Activated naive CD4-positive, alpha-beta T cell treated with Interleukin-2 at 50 U/mL for 16 hours (primary cell): Measurements from ENCODE around the gene SDCCAG8.
A peak's percentile ranks its signal among the peaks of the same experiment; 100 is the strongest.

Experiments
- DNase-seq: peaks from one replicate; pipeline ENCODE4 v3.0.0-alpha.2; 2020

SDCCAG8 gene

DNA sequence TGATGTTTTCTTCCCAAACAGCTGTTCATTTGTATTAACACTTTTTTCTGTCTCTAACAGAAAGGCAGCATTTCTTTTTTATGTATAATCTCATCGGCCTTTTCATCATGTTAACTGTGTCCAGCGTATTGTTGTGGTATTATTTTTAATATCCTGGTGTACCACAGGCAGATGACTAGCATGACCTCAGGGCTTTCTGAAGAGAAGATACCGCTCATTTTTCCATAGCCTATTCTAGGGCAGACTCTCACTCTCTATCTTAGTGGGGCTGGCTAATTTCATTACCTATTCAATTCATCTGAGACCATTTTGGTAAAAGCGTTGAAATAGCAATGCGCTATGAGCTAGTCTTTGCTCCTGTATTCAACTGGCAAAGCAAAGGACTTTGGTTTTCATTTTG, 209.9 kb downstream of the SDCCAG8 start:
- no peak for DNase-seq

DNA sequence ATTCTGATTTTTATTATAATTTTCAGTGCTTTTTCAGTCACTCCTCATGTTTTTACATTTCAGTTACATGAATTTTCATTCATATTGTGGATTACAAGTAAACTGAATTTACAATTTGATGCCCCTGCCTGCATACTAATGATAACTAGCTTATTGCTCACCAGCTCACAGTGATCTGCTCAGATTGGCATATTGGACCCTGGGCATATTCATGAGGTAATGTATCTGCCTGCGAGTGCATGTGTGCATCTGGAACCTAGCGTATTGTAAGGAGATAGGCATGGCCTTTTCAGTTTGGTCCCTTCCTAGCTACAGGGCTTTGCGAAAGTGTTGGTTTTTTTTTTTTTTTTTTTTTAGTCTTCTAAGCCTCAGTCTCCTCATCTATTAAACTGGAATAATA, 213.7 kb downstream of the SDCCAG8 start:
- DNase-seq, result no peak

DNA sequence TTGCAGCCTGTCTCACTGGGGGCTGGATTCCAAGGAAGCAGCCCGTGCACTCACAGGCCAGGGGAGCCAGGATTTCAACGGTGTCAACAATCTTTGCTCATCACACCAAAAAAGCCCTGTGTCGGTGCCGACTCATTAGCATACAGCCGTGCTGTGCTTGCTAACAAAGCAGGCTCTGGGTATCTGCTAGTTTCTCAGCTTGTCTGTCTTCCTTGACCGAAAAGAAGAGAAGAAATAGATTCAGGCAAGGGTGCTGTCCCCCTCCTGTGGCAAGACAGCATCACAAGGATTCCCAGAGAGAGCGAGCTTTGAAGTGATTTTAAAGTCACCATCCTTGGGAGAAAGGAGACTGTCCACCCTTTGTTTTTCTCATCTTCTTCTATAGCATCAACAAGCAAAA, 214.7 kb downstream of the SDCCAG8 start:
- no peak for DNase-seq

DNA sequence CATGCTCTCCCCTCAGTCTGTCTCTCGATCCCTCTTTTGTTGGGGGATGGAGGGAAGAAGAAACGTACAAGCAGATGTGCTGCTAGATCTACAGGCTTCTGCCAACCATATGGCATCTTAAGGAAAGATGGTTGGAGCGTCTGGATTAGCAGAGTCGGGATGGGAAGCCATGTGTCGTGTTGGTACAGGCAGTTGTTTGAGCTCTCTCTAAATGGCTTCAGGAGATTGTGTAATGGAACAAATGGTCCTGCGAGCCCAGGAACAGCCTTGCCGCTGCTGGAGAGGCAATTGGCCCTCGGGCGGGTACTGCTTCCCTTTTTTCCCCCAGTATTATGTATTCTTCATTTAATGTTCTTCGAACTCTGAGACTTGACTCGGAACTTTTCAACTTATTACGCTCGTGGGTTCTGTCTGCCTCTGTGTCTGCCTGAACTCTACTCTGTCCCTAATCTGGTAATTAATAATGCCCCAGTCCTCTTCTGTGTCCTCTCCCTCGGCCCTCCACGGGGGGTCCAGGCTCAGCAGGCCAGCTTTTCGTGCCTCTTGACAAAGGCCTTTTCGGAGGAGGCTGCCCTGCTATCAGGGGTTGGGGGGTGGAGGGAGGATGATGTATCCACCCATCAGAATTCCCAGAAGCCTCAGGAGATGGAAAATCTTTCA, 215.3 kb downstream of the SDCCAG8 start:
- DNase-seq, result no peak

DNA sequence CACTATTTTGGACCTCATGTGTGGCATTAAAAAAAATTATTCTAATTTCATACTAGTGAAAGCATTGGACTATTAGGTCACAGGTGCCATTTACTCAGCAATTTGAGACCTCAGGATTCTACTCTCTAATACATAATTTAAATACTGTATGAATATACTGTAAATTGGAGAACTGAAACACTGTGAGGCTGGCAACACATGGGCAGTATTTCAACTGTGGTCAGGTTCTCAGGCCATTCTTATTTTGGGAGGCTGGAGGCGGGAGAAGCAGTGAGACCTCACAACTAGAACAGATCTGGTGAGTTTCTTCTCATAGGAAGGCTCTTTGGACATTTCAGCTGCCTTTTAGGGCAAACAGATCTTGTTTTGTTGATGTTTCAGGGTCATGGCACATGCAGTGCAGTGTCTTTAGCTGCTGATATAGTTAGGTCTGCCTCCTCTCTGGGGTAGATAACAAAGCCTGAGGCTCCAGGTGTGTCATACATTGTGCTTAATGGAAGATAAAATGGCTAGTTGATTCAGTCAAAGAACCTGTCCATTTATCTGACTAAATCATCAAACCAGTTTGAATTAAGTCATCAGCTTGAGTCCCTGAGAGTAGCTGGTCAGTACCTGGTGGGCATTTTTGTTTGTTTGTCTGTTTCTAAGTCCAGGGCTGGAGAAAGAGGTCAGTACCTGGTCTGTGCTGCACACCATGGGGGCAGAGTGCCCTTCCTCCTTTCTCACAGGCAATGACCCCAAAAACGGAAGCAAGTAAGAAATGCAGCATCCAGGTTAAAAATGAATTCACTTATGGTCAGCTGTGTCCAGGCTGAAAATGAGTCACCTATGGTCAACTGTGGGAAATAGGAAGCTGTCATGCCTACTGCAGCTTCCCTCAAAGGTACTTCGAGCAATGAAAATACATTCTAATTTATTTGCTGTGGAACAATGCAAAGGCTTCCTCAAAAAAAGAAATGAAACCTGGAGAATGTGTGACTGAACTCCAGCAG, 216.2 kb downstream of the SDCCAG8 start:
- DNase-seq, result no peak

DNA sequence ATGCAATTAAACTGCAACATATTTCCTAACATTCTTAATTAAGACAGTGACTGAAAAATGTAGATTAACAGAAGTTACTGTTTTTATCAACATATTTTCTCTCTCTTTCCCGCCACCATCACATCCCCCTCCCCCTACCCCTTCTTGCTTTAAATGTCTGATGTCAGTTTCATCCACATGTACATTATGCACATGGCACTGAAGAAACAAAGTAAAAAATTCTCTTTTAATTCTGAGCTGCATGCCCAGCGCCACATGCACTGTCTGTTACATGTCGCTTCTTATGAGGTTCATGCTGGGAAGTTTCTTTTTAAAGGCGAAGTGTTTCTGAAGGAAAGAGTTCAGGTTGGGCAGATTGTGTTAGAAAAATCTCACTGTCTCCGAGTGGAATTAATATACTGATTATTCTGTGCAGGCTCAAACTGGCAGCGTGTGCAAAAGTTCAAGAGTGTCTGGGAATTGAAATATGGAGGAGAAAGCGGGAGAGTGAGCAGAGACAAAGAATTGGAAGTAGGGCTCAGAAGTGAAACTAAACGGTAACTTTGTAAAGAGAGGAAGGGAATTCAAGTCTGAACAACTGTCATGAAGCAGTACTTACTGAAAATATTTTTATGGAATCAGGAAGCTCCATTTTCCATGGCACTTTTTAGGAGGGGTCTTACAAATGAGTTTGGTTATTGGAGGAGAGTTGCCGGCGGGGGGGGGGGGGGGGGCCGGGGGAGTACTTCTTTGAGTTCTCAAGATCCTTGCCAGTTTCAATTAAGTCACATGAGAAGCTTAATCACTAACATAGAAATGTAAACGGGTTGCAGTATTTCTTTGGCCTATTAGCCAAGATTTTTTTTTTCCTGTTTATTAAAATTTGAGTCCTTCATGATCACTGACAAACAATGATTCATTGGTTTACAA, 217.6 kb downstream of the SDCCAG8 start:
- no peak for DNase-seq

DNA sequence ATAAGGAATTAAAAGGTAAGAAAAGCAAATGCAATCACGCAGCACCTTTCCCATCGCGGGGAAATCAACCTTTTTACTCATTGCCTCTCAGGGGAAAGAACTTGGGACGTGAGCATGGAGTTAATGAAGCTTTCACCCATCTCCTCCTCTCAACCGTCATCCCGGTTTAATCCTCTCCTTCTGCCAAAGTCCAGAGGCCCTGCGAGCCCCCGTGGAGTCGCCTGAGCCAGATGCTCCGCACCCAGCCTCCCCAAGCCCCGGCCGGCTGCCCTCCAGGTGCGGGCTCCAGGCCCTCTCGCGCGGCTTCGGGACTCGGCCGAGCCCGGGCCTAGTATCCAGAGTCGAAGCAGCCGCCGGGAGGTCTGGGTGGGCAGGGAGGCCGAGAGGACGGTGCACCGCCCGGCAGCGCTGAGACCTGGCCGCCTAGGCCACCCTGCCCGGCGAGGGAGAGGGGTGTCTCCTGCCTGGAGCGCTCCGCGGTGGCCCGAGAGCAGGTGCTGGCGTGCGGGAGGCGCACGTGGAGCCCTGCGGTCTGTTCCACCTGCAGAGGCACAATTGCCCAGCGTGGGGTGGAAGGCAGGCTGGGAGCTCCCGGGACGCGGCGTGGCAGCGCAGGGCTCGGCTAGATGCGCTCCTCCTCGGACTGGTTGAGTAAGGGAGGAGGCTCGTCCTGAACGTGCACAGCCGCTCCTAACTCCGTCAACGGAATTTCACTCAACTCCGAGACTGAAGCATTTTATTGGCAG, 218.5 kb downstream of the SDCCAG8 start:
- DNase-seq, result no peak

DNA sequence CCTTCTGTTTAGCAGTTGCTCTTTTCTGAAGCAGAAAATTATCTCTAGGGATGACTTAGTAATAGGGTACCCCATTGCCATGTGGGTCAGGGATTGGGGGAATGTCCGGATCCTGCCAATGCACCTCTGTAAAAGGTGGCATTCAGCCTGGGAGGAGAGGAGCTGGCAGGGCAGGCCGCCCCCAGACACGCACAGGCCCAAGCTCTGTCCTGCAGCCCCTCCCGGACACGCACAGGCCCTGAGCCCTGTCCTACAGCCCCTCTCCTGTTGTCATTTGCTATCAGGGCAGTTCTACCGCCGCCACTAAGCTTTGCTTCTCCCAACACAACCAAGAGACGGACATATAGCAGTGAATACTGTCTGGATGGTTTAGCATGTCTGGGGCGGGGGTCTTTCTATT, 219.1 kb downstream of the SDCCAG8 start:
- no peak for DNase-seq

DNA sequence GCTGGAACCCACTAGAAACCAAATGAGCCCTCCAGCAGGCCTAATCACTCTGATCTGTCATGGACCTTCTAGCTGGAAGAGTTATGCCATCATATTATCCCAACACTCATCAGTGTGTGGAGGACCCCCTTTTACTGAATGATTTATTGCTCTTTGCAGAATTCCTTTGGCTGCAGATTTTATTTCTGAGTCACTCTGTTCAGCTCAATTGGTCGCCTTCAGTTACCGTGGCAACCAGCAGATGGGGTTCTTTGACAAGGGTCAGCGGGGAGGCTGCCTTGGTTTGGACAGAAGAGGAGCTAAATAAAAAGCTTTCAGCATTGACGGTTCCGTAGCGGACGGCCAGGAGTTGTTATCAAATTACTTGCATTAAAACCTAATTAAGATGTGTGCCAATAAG, 220.1 kb downstream of the SDCCAG8 start:
- DNase-seq, result no peak

DNA sequence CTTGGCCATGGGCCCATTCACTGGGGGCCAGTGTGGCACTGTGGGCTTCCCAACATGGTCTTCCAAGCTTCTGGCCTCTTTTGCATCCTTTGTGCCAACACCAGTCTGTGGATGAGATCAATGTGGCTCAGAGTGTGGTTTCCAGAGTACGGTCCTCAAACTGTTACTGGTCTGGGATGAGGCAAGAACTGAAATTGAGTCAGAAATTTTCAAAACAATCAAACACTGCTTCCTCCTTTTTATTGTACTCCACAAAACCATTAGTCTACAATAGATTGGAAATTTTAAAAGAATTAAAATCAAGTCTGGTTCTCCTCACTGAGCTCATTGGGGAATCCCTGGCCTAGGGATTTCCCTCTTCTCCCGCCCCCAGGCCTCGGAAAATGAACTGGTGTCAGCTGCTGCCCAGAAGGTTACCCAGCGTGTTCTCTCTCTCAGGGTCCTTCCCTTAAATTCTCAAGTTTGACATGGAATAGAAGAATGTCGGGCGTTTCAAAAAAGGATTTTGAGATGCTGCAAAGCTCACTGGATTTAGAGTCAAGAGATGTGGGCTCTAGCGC, 222.0 kb downstream of the SDCCAG8 start:
- DNase-seq, result no peak

DNA sequence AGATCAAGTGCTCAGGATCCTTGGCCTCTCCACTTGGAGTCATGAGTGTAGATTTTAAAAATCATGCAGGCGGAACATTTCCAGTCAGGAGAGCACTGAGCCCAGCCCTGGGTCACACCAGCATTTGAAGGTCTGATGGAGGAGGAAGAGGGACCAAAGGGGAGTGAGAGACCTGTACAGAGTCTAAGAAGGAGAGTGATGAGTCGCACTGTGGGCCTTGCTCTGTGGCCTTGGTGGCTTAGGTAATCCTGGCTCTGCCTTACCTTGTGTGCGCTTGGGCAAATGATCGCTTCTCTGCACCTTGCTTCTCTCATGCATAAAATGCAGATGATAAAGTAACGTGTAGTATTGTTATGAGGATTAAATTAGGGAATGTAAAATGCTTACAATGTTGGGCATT, 225.3 kb downstream of the SDCCAG8 start:
- DNase-seq, result no peak

DNA sequence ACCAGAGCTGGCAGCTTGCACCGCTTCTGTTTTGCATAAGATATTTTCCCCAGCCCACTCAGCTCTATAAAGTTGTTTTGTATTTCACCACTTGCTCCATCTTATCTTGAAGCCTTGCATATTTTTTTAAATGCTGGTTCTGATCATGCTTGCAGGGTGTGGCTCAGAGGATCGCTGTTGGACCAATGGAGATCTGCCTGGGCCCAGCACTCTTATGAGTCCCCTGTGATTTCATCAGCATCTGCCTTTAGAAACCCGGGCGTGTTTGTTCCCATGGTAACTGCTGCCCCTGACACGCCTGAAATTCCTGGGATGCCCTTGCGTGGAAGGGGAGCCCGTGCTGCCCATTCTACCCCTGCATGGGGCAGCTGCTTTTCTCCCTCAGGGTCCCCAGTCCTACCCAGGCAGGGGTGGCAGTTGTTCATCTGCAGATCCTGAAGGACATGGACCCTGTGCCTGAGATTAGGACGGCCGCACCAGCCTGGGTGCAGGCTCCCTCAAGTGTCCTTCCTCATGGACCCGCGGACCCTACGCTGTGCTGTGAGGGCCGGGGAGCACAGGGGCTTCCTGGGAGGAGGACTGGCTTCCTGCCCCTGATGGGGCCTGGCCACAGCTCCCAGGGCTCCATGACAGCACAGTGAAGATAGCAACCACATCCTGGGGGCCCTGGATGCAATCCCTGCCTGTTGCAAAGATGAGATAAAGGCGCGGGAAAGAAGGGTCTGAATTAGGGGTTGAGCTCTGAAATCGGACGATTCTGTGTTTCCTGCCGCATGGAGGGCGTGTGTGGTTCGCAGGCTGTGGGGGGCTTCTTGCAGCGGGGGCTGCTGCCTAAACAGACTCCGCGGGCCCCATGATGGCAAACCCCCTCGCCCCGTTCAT, 226.5 kb downstream of the SDCCAG8 start:
- no peak for DNase-seq

DNA sequence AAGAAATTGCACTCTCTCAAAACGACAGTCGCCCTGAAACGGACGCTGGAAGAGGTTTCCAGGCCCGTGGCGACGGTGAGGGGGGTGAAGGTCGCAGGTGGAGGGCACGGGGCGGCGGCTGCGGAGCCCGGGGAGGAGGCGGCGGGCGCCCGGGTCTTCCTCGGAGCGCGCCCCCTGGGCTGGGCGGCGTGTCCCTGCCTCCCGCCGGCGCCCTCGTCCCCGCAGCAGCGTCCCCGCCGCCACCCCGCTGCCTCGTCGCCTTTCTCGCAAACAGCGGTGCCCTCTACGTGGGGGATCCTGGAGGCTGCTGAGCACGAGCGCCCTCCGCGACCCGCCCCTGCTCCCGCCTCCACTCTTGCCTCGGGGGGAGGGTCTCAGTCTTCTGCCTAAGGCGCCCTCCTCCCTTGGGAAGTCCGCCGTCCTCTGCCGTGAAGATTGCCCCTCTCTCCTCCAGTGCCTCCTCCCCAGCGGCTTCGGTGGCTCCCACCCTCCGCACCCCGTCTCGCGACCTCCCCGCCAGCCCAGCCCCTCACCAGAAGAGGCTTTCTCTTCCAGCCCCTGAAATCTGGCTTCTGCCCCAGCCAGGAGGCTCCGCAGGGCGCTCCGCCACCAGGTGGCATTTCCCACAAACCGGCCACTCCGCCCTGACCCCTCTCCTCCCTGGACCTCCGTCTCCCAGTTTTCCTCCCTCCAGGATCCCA, 227.4 kb downstream of the SDCCAG8 start:
- peak; percentile 10 for DNase-seq

DNA sequence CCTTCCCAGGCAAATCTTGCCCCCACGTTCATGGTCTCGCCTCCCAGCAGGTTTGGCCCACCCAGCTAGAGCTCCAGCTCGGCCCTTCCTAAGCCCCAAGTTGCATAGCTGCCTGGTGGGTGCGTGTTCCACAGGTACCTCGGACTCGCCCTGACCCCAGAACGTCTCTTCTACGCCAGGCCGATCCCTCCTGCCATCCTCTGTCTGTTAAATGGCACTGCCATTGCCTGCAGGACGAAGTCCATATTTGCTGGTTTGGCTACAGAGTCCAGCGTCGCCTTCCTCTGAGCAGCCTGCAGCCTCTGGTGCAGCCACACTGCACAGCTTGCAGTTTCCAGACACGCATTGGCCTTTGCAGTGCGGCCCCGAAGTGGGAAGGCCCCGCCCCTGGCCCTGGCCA, 228.1 kb downstream of the SDCCAG8 start:
- no peak for DNase-seq

DNA sequence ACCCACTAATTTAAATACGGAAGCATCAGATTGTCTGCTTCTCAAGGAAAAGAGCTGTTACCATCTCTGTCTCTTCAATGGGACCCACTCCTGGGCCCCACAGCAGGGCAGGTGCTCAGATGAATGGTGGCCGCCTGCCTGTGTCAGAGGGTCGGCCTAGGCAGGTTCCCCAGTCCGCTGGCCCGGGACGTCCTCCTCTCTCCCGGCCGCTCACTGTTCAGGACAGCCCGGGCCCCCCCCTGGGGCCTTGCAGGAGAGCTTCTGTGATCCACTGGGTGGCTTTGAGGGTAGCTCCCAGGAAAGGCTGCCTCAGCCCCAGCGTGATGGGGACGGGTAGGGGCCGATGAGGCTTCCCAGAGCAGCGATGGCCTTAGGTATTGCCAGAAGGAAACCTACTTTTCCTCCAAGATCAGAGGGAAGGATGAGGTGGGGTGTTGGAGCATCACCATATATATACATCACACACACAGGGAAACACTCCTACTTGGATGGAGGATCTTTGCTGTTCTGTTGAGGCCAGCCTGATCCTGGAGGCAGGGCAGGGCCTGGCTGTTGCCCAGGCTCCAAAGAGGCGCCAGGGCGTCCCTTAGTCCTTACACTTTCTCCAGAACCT, 231.3 kb downstream of the SDCCAG8 start:
- DNase-seq, result no peak

DNA sequence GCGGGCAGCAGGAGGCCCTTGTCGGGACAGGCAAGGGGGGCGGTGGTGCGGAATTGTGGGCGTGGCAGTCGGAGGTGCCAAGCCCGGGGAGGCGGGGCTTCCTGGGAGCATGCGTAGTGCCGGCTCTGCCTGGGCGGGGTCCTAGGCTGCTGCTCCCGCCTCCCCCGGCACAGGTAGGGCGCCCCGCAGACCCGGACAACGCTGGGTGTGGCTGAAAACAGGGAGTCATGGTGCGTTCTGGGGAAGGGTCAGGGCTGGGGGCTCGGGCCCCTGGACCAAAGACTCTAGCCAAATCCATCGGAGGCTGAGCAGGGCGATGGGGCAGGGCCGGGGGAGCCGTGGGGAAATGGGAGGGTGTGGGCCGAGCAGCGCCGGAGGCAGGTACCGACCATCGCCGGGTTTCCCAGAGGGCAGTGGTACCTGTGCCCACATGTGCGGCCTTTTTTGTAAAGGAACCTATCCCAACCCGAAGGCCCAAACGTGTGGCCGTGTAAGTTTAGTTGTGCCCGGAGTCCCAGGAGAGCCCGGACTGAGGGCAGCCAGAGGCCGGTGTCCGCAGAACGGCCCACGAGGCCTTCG, 231.9 kb downstream of the SDCCAG8 start:
- no peak for DNase-seq

DNA sequence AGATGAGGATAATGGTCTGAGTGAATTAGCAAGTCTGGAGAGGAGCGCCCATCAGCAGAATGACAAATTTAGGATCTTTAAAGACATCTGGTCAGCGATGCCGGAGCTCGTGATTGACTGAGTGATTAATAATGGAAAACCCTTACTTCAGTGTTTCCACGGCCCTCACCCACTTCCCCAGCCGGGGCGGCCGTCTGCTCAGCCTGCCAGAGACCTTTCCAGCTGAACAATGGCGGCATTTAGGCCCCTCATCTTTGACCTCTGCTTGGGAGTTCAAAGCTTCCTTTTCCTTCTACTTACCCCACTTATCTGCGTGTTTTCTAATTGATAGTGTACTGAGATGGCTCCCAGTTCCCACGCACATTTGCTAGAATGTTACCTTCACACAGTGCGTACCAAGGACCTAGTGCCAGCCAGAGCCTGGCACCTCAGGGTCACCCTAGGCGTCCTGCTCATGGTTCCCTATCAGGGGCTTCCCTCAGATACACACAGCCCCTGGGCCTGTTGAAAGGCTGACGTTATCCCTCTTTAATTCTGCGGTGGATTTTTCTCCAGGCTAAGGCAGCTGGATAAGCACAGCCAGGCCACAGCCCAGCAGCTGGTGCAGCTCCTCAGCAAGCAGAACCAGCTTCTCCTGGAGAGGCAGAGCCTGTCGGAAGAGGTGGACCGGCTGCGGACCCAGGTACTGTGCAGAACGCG, 232.8 kb downstream of the SDCCAG8 start:
- no peak for DNase-seq

DNA sequence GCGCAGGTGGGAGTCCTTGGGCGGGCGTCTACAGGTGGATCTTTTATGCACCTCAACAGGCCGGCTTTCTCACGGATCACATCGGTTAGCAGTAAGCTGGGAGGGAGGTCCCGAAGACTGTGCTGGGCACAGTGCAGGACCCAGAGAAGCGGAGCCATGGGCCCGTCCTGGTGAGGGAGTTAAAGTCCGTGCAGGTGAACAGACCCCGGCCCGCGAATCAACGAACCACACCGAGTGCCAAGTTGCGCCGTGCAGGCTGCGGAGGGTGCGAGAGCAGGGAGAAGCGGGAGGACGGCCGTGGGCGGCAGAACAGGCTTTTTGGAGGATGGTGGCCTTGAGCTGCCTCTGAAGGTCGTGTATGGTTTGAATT, 233.3 kb downstream of the SDCCAG8 start:
- no peak for DNase-seq
